GOT3 (cell line): ENCODE data around the gene PARP14.
"Not testable (repeated sequence)": the region's sequence is repeated elsewhere in the genome, so short reads cannot be mapped to it uniquely, and the experiment has no call there.

Experiments
- DNase-seq: peaks from one replicate; lab custom pipeline; 2025; ENCODE audit warnings: mixed read lengths; lab: John Stamatoyannopoulos, UW

Gene PARP14

DNA sequence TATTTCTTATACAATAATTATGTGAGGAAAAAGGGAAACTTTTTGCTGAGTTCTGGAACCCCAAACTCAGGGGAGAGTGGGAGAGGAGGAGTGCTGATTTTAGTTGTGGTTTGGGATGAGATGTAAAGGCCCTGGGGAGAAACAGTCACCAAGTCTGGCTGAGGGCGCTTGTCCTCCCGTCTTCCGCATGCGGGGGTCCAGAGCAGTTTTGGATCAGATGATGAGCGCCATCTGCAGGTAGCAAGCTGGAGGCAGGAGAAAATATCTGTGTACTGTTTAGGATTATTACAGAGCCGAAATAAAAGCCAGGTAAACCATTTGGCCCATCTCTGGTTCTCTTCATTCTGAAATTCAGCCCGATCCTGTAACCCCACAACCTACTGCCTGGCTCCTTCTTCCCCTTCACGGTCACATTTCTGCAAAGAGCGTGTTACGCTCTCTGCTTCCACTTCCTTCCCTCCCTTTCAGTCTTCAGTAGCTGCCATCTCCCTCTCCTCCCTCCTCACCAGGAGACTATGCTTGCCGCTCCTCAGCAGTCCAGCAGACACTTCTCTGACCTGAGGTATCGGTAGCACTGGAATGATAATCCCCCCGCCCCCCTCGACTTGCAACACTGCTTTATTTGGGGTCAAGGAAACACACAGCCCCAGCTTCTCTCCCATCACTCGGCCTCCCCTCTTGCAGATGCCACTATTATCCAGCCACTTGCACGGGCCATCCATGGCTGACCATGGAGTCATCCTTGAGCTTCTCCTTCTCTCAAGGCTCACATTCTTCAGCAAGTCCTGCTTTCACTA is 1.4 kb upstream of the PARP14 start:
- peak; percentile 52 for DNase-seq

- no peak for DNase-seq
These were observed 661 bp upstream of the PARP14 start for GRCh38 chr3:122679882-122680474.

DNA sequence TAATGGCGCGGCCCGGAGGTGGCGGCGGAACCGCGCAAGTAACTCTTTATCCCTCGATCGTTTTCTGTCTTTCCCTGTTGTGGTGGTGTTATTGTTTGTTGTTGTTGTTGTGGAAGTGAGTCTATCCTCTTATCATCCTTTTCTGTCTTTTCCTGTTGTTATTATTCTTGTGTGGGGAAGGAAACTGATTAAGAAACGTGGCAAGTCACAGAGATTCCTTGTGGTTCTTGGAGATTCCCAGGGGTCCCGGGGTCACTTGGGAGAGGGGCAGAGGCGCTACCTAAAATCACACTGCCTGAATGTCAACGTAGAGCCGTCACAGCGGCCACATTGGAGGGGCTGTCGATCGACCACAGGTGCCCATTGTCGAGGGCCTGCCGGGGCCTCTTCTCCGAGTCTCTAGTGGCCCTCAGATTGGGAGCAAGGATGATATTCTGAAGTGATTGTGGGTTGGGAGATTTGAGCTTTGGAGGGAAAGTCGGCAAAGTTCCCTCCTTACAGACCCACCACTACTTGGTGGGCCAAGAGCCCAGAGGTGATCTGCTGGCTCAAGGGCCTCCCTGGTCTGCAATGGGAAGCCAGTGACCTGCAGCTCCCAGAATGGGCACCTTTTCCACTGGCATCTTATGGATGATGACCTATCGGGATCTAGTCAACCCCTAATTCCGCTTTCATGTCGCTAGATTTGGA is 790 bp downstream of the PARP14 start:
- DNase-seq, result no peak

DNA sequence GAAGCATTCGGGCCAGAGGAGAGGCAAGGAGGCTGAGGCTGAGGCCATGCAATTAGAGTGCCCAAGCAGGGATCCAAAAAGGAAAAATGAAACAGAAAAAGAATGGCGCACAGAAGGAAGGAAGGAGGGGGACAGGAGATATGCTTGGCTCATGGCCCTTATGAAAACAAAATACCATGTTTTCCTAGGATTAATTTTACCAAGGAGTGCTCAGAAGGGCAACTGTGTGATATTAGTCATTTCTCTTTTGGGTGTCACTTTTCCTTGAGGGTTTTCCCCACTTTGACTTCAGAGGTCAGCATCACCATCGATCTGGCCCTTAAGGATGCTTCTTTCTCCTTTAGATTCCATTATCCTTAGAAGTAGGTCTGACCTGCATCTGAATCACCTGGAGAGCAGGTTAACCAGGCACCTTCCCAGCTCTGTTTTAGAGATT is 1.4 kb downstream of the PARP14 start:
- no peak for DNase-seq

- DNase-seq, result not testable (repeated sequence)
These were observed 2.3 kb downstream of the PARP14 start for GRCh38 chr3:122682778-122683411.

DNA sequence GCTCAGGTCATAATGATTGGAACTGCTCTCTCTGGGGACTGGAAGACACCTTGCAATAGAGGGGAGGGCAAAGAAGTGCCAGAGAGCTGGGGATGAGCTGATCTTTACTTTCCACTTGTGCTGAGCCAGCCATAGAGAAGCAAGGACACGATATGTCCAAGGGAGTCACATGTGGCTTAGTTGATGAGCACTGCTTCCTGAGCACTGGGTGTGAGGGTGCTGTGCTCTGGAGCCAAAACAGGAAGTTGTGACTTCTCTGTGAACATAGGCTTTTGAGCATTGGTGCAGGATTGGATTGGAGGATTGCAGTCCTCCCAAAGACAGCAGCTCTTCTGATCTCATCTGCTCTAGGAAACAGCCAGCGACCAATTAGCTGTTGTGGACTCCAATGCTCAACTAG is 6.7 kb downstream of the PARP14 start:
- no peak for DNase-seq

DNA sequence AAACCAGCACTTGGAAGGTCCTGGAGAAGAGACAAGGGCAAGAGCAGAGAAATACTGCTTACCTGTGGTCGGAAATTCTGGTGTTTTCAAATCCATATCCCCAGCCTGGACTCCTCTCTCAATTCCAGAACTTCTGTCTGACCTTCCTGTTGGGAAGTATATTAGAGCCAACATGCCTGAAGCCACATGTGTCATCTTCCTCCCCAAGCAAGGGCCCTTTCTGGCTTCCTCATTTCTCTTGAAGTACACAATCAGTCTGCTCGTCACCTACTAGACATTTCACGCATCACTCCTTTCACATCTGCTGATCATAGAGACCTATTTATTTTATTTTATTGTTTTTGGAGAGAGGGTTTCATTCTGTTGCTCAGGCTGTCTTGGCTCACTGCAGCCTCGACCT is 8.4 kb downstream of the PARP14 start:
- DNase-seq, result no peak

GRCh38 chr3:122689587-122689986 is 8.9 kb downstream of the PARP14 start:
- no peak for DNase-seq

DNA sequence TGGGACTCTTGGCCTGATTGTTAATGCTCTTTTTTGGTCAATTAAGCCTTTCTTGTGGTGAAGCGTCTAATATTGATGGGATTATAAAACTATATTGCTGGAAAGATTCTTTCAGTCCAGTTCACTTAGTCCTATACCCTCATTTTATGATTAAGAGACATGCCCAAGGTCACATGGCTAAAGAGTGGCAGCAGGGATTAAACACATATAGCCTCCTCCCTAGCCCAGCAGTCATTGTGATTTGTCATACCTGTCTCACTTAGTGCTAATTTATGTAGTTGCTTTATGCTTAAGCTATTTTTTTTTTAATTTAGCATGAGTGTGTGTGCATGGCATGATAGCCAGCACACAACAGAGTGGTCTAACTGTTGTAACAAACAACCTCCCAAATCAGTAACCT is 9.5 kb downstream of the PARP14 start:
- DNase-seq, result no peak

DNA sequence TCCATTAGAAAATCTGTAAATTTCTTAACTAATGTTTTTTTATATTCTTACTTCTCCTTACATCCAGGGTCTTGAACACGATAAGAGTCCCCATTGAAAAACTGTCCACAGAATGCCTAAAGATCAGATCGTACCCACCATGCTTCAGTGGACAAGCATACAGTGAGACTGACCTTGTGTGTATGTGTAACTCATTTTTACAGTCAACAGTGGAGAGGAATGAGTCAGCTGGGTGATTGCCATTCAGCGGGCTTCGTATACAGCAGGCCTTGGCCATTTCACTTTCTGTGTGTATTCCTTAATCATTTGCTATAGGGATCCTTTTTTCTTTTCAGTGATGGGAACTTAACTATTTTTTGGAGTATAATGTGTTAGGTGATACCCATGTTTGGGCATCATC is 10.6 kb downstream of the PARP14 start:
- DNase-seq, result no peak

GRCh38 chr3:122692674-122693073 is 12.0 kb downstream of the PARP14 start:
- no peak for DNase-seq

DNA sequence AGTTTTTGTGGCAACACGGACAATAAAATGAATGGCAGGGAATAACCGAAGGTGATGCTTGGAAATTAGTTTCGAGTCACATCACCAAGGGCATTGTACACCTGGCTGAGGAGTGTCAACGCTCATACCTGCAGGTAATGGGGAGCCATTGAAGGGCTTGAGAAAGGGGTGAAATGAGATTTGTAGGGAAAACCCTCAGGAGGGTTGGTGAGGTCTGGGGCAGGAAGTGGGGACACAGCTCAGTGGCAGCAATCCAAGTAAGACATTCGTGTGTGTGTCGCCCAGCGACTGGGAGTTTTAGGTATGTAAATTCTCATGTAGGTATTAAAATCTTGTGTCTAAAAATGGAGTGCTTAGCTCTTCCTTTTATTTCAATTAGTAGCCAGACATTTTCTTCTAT is 14.3 kb downstream of the PARP14 start:
- DNase-seq, result no peak

DNA sequence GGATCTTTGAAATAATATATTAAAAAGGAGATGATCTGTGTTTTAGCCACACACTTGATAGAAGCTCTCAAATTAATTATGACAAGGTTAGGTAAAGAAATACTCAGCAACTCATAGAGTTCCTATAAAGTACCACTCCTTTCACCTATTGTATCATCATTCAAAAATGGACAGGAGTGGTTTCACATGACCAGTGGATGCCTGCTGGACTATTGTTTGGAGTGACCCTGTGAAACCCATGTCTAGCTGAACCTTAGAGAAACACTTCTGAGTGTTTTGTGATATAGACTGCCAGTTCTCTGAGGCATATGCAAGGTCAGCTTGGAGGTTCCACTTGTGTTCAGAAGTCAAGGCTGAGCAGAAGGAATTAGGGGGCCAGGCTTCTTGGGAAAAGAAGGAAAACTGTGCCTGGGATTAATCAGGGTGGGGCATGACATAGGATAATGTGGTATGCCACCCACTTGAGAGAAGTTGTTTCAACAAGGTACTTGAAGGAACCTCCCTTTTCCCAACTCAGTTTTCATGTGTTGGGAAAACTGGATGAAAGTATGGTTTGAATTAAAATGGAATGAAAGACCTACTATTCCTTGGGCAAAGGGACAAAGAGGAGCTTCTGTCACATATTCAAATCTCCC is 15.4 kb downstream of the PARP14 start:
- DNase-seq, result no peak

GRCh38 chr3:122697952-122698620 is 17.4 kb downstream of the PARP14 start:
- no peak for DNase-seq

- no peak for DNase-seq
These were observed 19.6 kb downstream of the PARP14 start for GRCh38 chr3:122700193-122700592.

DNA sequence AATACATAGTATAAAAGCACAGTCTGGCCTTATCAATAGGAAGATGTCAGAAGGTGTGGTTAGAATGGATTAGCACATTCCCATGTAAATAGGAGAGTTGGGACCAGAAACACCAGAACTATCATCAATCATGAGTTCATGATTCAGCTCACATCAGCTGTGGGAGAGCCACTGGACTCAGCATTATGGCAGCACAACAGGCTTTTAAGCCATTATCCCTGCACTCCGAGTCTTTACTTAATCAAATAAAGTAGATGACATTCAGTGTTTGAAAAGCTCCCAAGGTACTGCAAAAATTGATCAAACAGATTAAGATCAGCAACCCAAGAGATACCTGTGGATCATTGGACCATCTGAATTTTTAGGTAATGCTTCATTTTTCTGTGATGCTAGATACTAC is 24.7 kb downstream of the PARP14 start:
- no peak for DNase-seq

GRCh38 chr3:122710616-122711251 is 30.1 kb downstream of the PARP14 start:
- not testable (repeated sequence) for DNase-seq

DNA sequence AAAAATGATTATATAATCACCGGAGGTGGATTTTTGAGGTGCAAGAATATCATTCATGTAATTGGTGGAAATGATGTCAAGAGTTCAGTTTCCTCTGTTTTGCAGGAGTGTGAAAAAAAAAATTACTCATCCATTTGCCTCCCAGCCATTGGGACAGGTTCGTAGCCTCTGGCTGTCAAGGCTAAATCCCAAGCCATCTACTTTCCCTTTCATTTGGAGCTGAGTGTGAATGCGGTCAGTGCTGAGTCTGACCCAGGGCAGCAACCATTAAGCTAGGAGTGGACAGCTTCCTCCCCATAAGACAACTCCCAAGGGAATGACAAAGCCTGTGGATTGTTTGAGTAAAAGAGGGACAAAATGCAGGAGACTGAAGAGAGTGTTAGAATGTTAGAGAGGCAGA is 33.6 kb downstream of the PARP14 start:
- no peak for DNase-seq

- DNase-seq, result no peak
These were observed 36.0 kb downstream of the PARP14 start for GRCh38 chr3:122716667-122717066.

DNA sequence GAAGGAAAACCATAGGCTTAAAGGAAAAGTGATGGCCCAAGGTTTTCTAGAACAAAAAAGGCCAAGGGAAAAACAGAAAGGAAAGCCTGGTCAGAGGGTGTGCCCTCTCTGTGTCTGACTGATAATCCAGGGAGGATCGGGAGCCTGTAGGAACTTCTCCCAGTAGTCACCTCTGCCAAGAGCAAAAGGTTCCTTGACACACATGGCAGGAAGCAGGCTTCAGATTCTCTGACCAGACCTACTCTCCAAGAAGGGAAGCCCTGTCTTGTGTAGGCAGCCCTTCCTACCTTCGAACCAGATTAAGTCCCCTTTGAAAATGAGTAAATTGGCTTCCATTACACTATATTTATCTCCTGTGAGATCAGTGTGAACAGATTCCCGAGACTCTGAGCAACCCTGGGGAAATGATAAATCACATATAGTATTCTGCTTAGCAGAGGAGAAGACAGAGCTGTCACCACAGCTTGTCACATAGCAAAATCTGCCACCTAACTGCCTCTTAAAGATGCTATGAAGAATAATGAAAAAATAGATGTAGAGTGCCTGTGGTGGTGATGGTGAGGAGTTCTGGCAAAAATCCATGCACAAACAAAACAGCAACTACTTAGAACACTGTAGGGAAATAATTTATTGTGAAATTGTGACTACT is 38.8 kb downstream of the PARP14 start:
- DNase-seq, result no peak

DNA sequence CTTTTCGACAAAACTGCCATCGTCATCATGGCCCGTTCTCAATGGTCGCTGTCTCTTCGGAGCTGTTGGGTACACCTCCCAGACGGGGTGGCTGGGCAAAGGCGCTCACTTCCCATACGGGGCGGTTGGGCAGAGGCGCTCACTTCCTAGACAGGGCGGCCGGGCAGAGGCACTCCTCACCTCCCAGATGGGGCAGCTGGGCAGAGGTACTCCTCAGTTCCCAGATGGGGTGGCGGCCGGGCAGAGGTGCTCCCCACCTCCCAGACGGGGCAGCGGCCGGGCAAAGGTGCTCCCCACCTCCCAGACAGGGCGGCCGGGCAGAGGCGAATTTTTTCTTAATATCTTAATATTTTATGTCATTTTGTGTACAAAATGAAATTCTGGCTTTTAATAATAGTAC is 44.5 kb downstream of the PARP14 start:
- DNase-seq, result no peak
